ENCODE data around the gene PPIL6. TPM values are rescaled to one million over a fixed set of nuclear protein-coding genes. Genes with fewer than 3 reads are reported as not detected.

PPIL6 gene
- total and polyA plus RNA-seq, 2 donors (not counting 1 experiment from before 2014, with no cell fraction given): 0.85 to 1.8 TPM

- Mint-ChIP-seq H3K9me3 (ENCODE audit: insufficient read depth) (no peaks in the 10 kb centered on the region), H3K27ac (peak overlapping the region; percentile 82), H3K4me3 (no peak overlapping the region), H3K4me1 (peaks cover 66% of the 10 kb centered on the region), H3K27me3 (no peaks in the 10 kb centered on the region)
- 67% methylated on average over 1 of the region's 3 CpGs for WGBS (ENCODE audit: insufficient coverage)
- peaks cover 23% of the 10 kb centered on the region for H3K79me2 ChIP-seq (ENCODE audit: control insufficient read depth, insufficient read depth, low read length)
- peak overlapping the region; percentile 15 to 98 for H3K27ac ChIP-seq (ENCODE audit: low read length in 2 of 2)
- no peaks in the 10 kb centered on the region for H3K27me3 ChIP-seq (replicated peaks in 1 of 4; ENCODE audit: control extremely low read depth in 1 of 4, control insufficient read depth in 3 of 4, insufficient read depth in 4 of 4, low read length in 3 of 4)
- intact Hi-C loops (cut with micrococcal nuclease): no loop called here
- CTCF ChIA-PET: interaction anchor here (0.7 to 6.4 kb wide), 9 partner anchors 10 to 579 kb away, joined by 3 to 42 read pairs (median 4); partner anchors contain the start of gene ZBTB24
- H3K4me1 ChIP-seq (ENCODE audit: control insufficient read depth in 2 of 2, insufficient read depth in 2 of 2, low read length in 2 of 2): peaks cover 43 to 50% of the 10 kb centered on the region in 2 donors
- ATAC-seq (ENCODE audit: low read depth) (no peak), DNase-seq (peak; percentile 35)
- no peak for TF ChIP-seq EZH2 (IDR thresholded peaks at IDR 0.05; ENCODE audit: borderline replicate concordance, insufficient read depth, low read depth, low read length, poor library complexity, severe bottlenecking)
- TF ChIP-seq CTCF (IDR thresholded peaks at IDR 0.05): no peak
- H3K36me3 ChIP-seq (replicated peaks in 1 of 2; ENCODE audit: control extremely low read depth in 1 of 2, control insufficient read depth in 1 of 2, extremely low read depth in 1 of 2, insufficient read depth in 2 of 2, low read length in 1 of 2): peaks cover 0 to 33% of the 10 kb centered on the region in 2 experiments
- POLR2A ChIA-PET: interaction anchor here (0.6 to 1.1 kb wide), 4 partner anchors 18 to 84 kb away, joined by 3 to 5 read pairs (median 3); partner anchors contain the start of genes PPIL6, SMPD2 and ZBTB24
- no peak overlapping the region for H2AFZ ChIP-seq (ENCODE audit: insufficient read depth, low read depth, low read length, poor library complexity, severe bottlenecking)
- H3K9ac ChIP-seq (ENCODE audit: low read length): no peak overlapping the region
- peak overlapping the region; percentile 33 for H3K4me2 ChIP-seq (replicated peaks; ENCODE audit: low read depth, low read length, poor library complexity, severe bottlenecking)
- peaks cover 4% of the 10 kb centered on the region for H4K20me1 ChIP-seq (ENCODE audit: control insufficient read depth, insufficient read depth, low read length, poor library complexity, severe bottlenecking)
- H3K9me3 ChIP-seq (ENCODE audit: control extremely low read depth in 1 of 3, control insufficient read depth in 2 of 3, insufficient read depth in 1 of 3, low read length in 2 of 3): peaks cover 0 to 2% (median 0%) of the 10 kb centered on the region in 3 donors
- no peak overlapping the region for H3K4me3 ChIP-seq (ENCODE audit: control extremely low read depth in 1 of 5, extremely low read depth in 1 of 5, insufficient read depth in 1 of 5, low read depth in 2 of 5, low read length in 4 of 5)
Measured at GRCh38 chr6:109460161-109460829, 19.9 kb upstream of the PPIL6 start.
